ENCODE data around the gene FSD2.

DNA sequence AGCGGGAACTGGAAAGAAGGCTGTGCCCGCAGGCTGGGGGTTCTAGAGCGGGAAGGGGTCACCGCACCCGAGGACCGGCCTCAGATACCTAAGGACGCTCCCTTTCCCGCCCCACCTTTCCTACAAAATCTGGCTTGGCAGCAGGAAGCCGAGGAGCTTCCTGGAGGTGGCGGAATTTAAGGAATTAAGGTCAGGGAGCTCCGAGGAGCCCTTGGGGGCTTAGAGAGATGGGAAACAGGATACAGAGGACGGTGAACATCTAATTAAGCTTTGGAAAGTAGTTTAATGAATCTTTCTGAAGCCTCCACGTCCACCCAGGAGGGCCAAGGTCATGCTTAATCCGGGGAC, 95.7 kb downstream of the FSD2 start:
- TF ChIP-seq, protein P1, sequence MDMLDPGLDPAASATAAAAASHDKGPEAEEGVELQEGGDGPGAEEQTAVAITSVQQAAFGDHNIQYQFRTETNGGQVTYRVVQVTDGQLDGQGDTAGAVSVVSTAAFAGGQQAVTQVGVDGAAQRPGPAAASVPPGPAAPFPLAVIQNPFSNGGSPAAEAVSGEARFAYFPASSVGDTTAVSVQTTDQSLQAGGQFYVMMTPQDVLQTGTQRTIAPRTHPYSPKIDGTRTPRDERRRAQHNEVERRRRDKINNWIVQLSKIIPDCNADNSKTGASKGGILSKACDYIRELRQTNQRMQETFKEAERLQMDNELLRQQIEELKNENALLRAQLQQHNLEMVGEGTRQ (IDR thresholded peaks at IDR 0.05; ENCODE audit: low read depth, low read length), result no peak
- TF ChIP-seq POLR2A (IDR thresholded peaks at IDR 0.05; ENCODE audit: low read depth, low read length) (no peak), RAD21 (IDR thresholded peaks at IDR 0.05; ENCODE audit: low read length) (no peak), MXI1 (IDR thresholded peaks at IDR 0.05; ENCODE audit: borderline replicate concordance, low read depth, low read length) (no peak)
- TF ChIP-seq, protein P2, sequence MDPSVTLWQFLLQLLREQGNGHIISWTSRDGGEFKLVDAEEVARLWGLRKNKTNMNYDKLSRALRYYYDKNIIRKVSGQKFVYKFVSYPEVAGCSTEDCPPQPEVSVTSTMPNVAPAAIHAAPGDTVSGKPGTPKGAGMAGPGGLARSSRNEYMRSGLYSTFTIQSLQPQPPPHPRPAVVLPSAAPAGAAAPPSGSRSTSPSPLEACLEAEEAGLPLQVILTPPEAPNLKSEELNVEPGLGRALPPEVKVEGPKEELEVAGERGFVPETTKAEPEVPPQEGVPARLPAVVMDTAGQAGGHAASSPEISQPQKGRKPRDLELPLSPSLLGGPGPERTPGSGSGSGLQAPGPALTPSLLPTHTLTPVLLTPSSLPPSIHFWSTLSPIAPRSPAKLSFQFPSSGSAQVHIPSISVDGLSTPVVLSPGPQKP (IDR thresholded peaks at IDR 0.05; ENCODE audit: borderline replicate concordance, low read depth, low read length), result no peak
- TF ChIP-seq, protein P3, sequence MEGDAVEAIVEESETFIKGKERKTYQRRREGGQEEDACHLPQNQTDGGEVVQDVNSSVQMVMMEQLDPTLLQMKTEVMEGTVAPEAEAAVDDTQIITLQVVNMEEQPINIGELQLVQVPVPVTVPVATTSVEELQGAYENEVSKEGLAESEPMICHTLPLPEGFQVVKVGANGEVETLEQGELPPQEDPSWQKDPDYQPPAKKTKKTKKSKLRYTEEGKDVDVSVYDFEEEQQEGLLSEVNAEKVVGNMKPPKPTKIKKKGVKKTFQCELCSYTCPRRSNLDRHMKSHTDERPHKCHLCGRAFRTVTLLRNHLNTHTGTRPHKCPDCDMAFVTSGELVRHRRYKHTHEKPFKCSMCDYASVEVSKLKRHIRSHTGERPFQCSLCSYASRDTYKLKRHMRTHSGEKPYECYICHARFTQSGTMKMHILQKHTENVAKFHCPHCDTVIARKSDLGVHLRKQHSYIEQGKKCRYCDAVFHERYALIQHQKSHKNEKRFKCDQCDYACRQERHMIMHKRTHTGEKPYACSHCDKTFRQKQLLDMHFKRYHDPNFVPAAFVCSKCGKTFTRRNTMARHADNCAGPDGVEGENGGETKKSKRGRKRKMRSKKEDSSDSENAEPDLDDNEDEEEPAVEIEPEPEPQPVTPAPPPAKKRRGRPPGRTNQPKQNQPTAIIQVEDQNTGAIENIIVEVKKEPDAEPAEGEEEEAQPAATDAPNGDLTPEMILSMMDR (conservative IDR thresholded peaks at IDR 0.05; ENCODE audit: low read depth, low read length), result no peak

Data from IMR-90 (cell line).